Karpas-422 (cell line): Measurements from ENCODE around the gene NT5C. TPM values are rescaled to one million over a fixed set of nuclear protein-coding genes. Genes with fewer than 3 reads are reported as not detected.

ENCODE experiments used
- DNase-seq: peaks from one replicate; pipeline ENCODE4 v3.0.0-alpha.2; 2015
- H2AFZ ChIP-seq: fragments of 200-600 bp; sonication (generic); 2 replicates; pipeline ENCODE4 v1.6.1; 2014; ENCODE audit warnings: antibody characterized with exemption, low read length, mixed read lengths
- H3K27ac ChIP-seq: fragments of 200-600 bp; sonication (generic); 2 replicates; pipeline ENCODE4 v1.5.1; 2014; ENCODE audit warnings: mild to moderate bottlenecking, low read length, moderate library complexity
- H3K27me3 ChIP-seq: fragments of 200-600 bp; sonication (generic); 2 replicates; pipeline ENCODE4 v1.6.1; 2014; ENCODE audit warnings: low read length, mixed read lengths
- H3K36me3 ChIP-seq: fragments of 200-600 bp; sonication (generic); 2 replicates; pipeline ENCODE4 v1.6.1; 2014; ENCODE audit warnings: low read length, mixed read lengths; ENCODE audit not compliant: insufficient read depth
- H3K4me1 ChIP-seq: fragments of 200-600 bp; sonication (generic); 2 replicates; pipeline ENCODE4 v1.6.1; 2014; ENCODE audit warnings: mild to moderate bottlenecking, low read length, mixed read lengths
- H3K4me2 ChIP-seq: fragments of 200-600 bp; sonication (generic); 2 replicates; pipeline ENCODE4 v1.6.1; 2014; ENCODE audit warnings: low read length, low read depth, mild to moderate bottlenecking; ENCODE audit not compliant: poor library complexity, severe bottlenecking
- H3K4me3 ChIP-seq: fragments of 200-600 bp; sonication (generic); 2 replicates; pipeline ENCODE4 v1.5.1; 2014; ENCODE audit warnings: mild to moderate bottlenecking, antibody characterized with exemption, low read length, mixed read lengths
- H3K79me2 ChIP-seq: fragments of 200-600 bp; sonication (generic); 2 replicates; pipeline ENCODE4 v1.6.1; 2014; ENCODE audit warnings: mild to moderate bottlenecking, low read length, mixed read lengths
- H3K9ac ChIP-seq: fragments of 200-600 bp; sonication (generic); 2 replicates; pipeline ENCODE4 v1.6.0; 2014; ENCODE audit warnings: low read length
- H3K9me2 ChIP-seq: fragments of 200-600 bp; sonication (generic), shearing (Covaris generic); replicated peaks from 2 replicates; pipeline ENCODE4 v1.6.0; 2014; ENCODE audit warnings: mild to moderate bottlenecking, low read length, moderate library complexity; ENCODE audit not compliant: insufficient read depth
- H3K9me3 ChIP-seq: fragments of 300-700, 200-600 bp; sonication (generic); 2 replicates; pipeline ENCODE4 v1.6.1; 2014; ENCODE audit warnings: low read length, mixed read lengths
- H4K20me1 ChIP-seq: fragments of 200-600 bp; sonication (generic); 2 replicates; pipeline ENCODE4 v1.6.1; 2014; ENCODE audit warnings: mild to moderate bottlenecking, antibody characterized with exemption, low read length, low read depth; ENCODE audit not compliant: insufficient read depth
- total RNA-seq: library from RNA; depleted of rRNA; stranded (reverse); fragments of >200 nt; shearing (Covaris generic); gene quantifications from 2 replicates; pipeline ENCODE4 v1.2.3, GENCODE V29; 2014; ENCODE audit warnings: low replicate concordance

NT5C gene
- total RNA-seq, 1 experiment from 2014 or later = 43.6 TPM

DNA sequence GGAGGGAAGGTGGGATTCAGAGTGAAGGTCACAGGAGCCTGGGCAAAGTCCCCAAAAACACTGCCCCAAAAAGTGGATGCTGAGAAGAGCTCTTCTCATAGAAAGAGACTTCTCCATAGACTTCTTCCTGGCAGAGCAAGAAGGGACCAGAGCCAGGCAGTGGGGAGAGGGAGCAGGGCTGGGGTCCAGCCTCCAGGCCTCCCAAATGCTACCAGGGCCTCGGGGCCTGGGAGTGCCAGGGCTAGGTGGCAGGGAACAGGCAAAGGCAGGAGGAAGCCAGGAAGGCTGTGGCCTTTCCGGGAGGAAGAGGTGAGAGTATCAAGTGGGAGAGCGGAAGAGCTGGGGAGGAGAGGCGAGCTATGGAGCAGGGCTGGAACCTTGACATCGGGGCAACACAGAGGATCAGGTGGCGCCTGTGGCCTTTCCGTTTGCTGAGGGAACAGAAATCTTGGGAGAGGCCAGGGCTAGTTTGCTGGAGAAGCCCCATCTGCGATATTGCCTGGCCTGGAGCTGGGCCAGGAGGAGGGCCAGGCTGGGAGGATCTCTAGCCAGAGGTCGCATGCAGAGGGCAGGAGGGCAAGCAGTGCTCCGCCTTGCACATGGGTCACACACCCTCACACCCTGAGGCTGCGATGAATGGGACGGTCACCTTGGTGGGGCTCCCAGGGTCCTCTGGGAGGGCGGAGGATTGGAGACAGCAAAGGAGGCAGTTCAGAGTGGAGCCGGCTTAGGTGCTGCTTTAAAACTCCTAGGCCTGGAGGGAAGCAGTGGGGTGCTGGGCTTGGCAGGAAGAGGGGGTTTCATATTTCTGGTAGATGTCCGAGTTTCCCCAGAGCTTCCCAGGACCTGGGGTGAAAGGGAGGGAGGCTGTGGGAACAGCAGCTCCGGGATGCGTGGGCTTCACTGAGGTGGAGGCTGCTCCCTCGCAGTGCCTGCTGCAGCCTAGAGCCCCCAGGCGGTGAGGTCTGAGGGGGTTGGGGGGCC is 40.4 kb downstream of the NT5C start:
- DNase-seq = no peak
- Histone ChIP-seq H2AFZ (no peak overlapping the region), H3K4me3 (no peak overlapping the region), H3K79me2 (no peaks in the 10 kb centered on the region), H3K9me2 (no peaks in the 10 kb centered on the region), H4K20me1 (no peaks in the 10 kb centered on the region), H3K4me1 (no peaks in the 10 kb centered on the region), H3K4me2 (no peak overlapping the region), H3K27ac (no peak overlapping the region), H3K9ac (no peak overlapping the region), H3K36me3 (no peaks in the 10 kb centered on the region), H3K9me3 (no peaks in the 10 kb centered on the region), H3K27me3 (no peaks in the 10 kb centered on the region)

DNA sequence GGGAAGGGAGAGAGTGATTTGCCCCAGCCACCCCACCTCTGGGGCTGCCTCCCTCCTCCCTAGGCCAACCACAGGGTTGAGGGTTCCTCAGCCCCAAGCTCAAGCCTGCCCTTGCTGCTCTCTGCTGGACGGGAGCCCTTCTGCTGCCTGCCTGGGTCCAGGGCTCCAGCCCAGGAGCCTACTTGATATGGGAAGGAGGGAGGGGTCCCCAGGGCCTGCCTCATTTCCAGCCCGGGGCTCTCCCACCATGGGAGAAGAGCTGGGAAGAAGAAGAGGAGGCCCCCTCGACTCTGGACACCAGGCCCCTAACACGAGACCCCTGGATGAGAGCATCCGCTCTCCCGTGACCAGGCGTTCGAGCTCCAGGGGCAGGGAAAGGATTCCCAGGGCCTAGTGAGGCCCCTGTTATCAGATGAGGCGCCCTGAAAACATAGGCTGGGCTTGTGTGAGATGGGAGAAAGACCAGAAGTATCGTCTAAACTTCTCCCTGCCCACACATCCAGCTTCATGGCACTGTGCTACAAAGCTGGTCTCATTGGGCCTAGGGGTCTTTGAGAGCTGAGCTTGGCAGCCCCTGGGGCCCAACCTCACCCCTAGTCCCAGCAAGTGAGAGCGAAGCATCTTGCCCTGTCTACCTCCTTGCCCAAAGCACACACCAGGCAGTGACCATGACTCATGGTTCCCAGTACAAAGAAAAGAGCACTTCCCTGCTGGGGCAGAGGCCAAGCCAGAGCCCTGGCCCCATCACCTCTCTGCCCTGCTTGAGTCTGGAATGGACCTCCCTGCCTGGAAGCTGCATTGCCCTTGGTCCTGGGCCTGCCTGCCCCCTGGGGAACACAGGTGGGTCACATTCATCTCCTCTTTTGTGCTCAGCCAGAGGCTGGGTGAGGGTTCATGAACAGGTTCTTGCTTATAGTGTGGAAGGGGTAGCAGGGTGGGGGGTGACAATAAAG is 42.8 kb downstream of the NT5C start:
- no peaks in the 10 kb centered on the region for H3K4me1 ChIP-seq
- H3K36me3 ChIP-seq = no peaks in the 10 kb centered on the region
- H3K4me3 ChIP-seq = no peak overlapping the region
- DNase-seq = peak; percentile 34
- H3K79me2 ChIP-seq = no peaks in the 10 kb centered on the region
- no peak overlapping the region for H3K9ac ChIP-seq
- H3K4me2 ChIP-seq = no peak overlapping the region
- H3K27ac ChIP-seq = no peak overlapping the region
- no peaks in the 10 kb centered on the region for H3K9me3 ChIP-seq
- no peak overlapping the region for H2AFZ ChIP-seq
- no peaks in the 10 kb centered on the region for H3K9me2 ChIP-seq
- H4K20me1 ChIP-seq = no peaks in the 10 kb centered on the region
- no peaks in the 10 kb centered on the region for H3K27me3 ChIP-seq

DNA sequence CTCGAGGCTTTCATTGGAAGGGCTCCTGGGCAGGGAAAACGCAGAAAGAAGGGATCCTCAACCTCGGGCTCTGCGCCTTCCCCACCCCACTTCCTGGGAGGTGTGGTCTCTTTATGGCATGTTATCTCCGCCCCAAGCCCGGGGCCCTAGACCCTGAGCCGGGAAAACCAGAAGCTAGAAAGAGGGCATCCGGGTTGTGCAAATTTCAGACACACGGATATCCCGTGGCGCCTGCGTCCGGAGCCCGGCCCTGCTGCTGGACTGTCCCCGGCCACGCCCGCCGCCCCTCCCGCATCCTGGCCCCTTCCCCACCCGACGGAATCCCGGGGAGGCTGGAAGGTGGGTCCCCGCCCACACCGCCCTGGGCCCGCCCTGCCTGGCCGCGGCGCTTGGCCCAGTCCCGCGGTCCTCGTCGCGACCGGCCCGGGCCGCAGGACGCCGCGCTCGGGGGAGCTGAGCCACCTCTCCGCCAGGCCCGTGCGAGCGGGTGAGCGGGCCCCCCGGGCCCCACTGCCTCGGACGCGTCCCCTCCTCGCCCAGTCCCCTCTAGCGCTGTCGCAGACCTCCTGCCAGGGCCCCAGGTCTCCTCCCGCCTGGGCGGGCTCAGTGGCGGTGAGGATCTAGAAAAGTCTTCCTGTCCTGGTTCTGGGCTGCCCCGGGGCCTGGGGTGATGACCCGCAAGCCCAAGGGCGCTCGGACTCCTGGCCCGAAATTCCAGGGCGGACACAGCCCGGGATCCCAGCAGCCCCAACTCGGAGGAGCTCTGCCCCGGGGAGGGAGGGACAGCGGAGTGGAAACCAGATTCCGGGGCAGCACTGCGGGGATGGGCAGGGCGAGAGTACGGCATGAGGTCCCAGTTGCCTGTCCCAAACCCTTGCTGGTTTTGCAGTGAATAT is 43.7 kb downstream of the NT5C start, which contains the start of gene SLC16A5:
Gene SLC16A5 (plus strand): TSS at position 397 of the 896 bp plus-strand sequence. CDS start 5,683 bp downstream, outside the sequence.
- H4K20me1 ChIP-seq = no peaks in the 10 kb centered on the region
- H3K79me2 ChIP-seq = no peaks in the 10 kb centered on the region
- no peak within 1 kb of the TSS for H3K4me2 ChIP-seq
- DNase-seq = no peak
- H3K4me3 ChIP-seq = no peak within 1 kb of the TSS
- no peaks in the 10 kb centered on the region for H3K9me3 ChIP-seq
- H3K27me3 ChIP-seq = no peaks in the 10 kb centered on the region
- H3K9me2 ChIP-seq = no peaks in the 10 kb centered on the region
- no peaks in the 10 kb centered on the region for H3K4me1 ChIP-seq
- H3K27ac ChIP-seq = no peak within 1 kb of the TSS
- H3K36me3 ChIP-seq = no peaks in the 10 kb centered on the region
- H3K9ac ChIP-seq = no peak within 1 kb of the TSS
- H2AFZ ChIP-seq = no peak within 1 kb of the TSS

DNA sequence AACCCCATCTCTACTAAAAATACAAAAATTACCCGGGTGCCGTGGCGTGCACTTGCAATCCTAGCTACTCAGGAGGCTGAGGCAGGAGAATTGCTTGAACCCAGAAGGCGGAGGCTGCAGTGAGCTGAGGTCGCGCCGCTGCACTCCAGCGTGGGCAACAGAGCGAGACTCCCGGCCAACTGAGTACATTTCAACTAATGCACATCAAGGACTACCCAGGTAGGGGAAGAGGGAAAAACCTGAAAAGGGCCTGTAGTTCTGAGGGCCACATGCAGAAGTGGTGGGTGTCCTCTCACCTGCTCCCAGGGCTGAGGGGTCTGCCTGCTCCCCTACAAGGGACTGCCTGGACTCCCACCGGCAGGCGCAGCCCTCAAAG is 44.4 kb downstream of the NT5C start:
- Histone ChIP-seq H3K36me3 (no peaks in the 10 kb centered on the region), H3K9ac (no peak overlapping the region), H2AFZ (no peak overlapping the region), H3K9me2 (no peaks in the 10 kb centered on the region), H3K27ac (no peak overlapping the region), H3K9me3 (no peaks in the 10 kb centered on the region), H3K4me3 (no peak overlapping the region), H3K4me2 (no peak overlapping the region), H4K20me1 (no peaks in the 10 kb centered on the region), H3K27me3 (no peaks in the 10 kb centered on the region), H3K4me1 (no peaks in the 10 kb centered on the region), H3K79me2 (no peaks in the 10 kb centered on the region)
- no peak for DNase-seq

DNA sequence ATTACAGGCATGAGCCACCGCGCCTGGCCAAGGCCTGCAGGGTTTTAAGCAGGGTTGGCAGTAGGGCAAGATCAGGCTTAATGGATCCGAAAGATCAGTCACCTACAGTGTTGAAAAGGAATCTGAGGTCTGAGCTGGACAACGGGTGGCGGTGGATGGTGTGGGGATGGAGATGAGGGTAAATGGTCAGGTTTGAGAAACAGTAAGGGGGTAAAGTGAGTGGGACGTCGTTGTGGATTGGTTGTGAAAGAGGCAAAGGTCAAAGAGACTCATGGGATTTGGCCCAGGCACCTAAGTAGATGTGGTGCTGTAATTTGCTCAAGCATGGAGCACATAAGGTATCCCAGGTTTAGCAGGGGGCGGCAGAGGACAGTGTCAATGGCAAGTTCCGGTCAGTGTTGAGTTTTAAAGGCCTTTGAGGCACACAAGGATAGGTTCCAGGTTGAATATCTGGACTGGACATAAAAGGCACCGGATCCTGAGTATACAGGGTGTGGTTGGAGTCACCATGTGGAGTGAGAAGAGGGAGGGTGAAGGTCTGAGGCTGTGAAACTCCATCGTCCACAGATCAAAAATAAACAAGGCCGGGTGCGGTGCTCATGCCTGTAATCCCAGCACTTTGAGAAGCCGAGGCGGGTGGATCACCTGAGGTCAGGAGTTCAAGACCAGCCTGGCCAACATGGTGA is 44.9 kb downstream of the NT5C start:
- Histone ChIP-seq H3K9me2 (no peaks in the 10 kb centered on the region), H3K4me2 (no peak overlapping the region), H3K4me1 (no peaks in the 10 kb centered on the region), H2AFZ (no peak overlapping the region), H3K36me3 (no peaks in the 10 kb centered on the region), H3K9me3 (no peaks in the 10 kb centered on the region), H3K79me2 (no peaks in the 10 kb centered on the region), H3K4me3 (no peak overlapping the region), H3K27me3 (no peaks in the 10 kb centered on the region), H4K20me1 (no peaks in the 10 kb centered on the region), H3K9ac (no peak overlapping the region), H3K27ac (no peak overlapping the region)
- DNase-seq = no peak

DNA sequence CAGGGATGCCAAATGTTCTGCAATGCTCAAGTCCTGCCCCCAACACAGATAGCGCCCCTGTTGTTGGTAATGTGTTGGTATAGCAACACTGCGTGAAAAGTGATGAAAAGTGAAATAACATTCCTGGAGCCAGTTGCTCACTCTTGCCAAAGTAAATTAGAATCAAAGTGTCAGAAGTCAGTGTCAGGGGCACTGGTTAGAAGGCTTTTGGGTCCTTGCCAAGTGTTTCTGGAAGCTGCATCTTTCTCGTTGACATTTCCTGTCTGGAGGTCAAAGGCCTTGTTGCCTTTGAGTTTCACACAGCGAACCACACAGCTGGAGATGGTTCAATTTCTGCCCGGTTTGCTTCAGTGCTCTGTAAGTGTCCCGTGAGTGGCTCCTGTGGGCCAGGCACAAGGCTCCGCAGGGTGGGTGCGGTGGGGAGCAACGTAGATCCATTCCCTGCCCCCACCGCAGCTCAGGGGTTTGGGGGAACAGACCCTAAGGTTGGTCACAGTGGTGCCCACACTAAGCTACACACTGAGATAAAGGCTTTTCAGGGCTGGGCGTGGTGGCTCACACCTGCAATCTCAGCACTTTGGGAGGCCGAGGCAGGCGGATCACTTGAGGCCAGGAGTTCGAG is 47.4 kb downstream of the NT5C start:
- Histone ChIP-seq H3K4me3 (no peak overlapping the region), H2AFZ (no peak overlapping the region), H3K4me1 (no peaks in the 10 kb centered on the region), H3K27ac (no peak overlapping the region), H3K9ac (no peak overlapping the region), H3K4me2 (no peak overlapping the region), H3K79me2 (no peaks in the 10 kb centered on the region), H3K9me3 (no peaks in the 10 kb centered on the region), H3K36me3 (no peaks in the 10 kb centered on the region), H4K20me1 (no peaks in the 10 kb centered on the region), H3K9me2 (no peaks in the 10 kb centered on the region), H3K27me3 (no peaks in the 10 kb centered on the region)
- no peak for DNase-seq

DNA sequence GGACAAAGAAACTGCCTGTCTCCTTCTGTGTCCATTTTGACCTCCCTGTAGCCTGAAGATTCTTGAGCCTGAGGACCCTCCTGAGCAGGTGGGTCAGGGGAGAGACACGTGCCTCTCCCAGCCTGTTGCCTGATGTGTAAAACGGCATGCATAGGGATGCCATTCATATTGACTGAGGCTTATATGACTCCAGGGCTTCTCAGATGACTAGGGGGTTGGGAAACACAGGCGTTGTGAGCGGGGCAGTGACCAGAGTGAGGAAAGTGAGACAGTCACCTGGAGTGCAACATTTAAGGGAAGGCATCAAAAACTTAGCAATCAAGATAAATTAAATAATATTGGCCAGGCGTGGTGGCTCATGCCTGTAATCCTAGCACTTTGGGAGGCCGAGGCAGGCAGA is 48.9 kb downstream of the NT5C start:
- DNase-seq = no peak
- Histone ChIP-seq H3K27me3 (no peaks in the 10 kb centered on the region), H3K4me1 (peaks cover 8% of the 10 kb centered on the region), H3K9ac (no peak overlapping the region), H4K20me1 (no peaks in the 10 kb centered on the region), H3K9me2 (no peaks in the 10 kb centered on the region), H3K9me3 (no peaks in the 10 kb centered on the region), H3K4me3 (no peak overlapping the region), H2AFZ (no peak overlapping the region), H3K27ac (no peak overlapping the region), H3K36me3 (no peaks in the 10 kb centered on the region), H3K4me2 (no peak overlapping the region), H3K79me2 (no peaks in the 10 kb centered on the region)
